ENCODE data around the gene CPNE9.
A peak's percentile ranks its signal among the peaks of the same experiment; 100 is the strongest.

The CPNE9 gene

DNA sequence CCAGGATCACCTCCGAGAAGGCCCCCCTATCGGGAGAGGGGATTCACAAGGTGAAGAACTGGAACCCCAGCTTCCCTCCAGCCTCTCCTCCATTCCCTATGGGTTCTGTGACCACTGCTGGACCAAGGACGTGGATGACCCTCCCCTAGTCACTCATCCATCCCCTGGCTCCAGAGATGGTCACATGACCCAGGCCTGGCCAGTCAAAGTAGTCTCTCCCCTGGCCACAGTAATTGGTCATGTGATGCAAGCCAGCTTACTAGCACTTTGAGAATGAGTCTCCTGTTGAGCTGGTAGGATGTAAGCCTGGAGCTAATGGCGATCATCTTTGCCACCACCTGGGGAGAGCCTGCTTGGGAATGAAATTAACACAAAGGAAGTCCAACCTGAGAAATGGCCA lies 62.2 kb downstream of the CPNE9 start:
- peak; percentile 31 for DNase-seq (ENCODE audit: extremely low spot score)
- ChIA-PET POLR2A (no interaction called here), CTCF (no interaction called here)
- TF ChIP-seq L3MBTL2 (conservative IDR thresholded peaks at IDR 0.05) (no peak), FOXA1 (IDR thresholded peaks at IDR 0.05) (no peak), FOXK2 (IDR thresholded peaks at IDR 0.05) (no peak), LEF1 (IDR thresholded peaks at IDR 0.05; ENCODE audit: borderline replicate concordance) (no peak)

GRCh38 chr3:9767418-9767817 lies 63.8 kb downstream of the CPNE9 start:
- DNase-seq (ENCODE audit: extremely low spot score): no peak
- no peak for TF ChIP-seq CTBP1 (IDR thresholded peaks at IDR 0.05; ENCODE audit: borderline replicate concordance)
- TF ChIP-seq FOXA1 (IDR thresholded peaks at IDR 0.05): no peak
- ChIA-PET POLR2A (no interaction called here), CTCF (no interaction called here)

DNA sequence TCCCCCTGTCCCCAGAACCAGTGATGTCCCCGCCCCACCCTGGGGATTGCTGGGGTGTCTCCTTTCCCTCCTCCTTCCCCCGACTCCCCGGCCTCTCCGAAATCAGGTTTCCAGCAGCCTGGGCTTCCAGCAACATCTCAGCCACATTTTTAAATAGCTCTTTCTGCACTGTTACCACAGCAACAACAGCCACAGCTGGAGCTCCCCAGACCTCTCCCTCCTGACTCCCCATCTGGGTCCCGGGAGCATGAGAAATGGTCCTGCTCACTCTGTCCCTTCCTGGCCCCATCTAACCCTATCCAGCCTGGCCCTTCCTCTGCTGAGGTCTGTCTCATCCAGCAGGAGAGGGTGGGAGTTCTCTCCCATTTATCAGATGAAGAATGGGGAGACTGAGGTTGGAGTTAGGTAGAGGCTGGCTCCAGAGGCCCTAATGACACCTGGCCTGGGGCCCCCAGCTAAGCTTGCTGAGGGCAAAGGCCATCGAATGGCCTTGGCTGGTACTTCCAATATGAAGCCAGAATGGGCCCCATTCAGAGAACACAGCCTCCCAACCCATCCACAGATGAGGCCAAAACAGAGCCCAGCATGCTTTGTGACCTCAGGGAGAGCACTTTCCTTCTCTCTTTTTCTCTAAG lies 64.6 kb downstream of the CPNE9 start:
- ChIA-PET CTCF (no interaction called here), POLR2A (interaction anchor here (0.6 to 2.3 kb wide), 5 partner anchors 7 to 24 kb away, joined by 3 to 10 read pairs (median 3); partner anchors contain the start of genes ARPC4, OGG1 and TADA3)
- no peak for DNase-seq (ENCODE audit: extremely low spot score)
- TF ChIP-seq SP1 (IDR thresholded peaks at IDR 0.05): no peak
- no peak for TF ChIP-seq CTBP1 (IDR thresholded peaks at IDR 0.05; ENCODE audit: borderline replicate concordance)
- no peak for TF ChIP-seq LEF1 (IDR thresholded peaks at IDR 0.05; ENCODE audit: borderline replicate concordance)
- TF ChIP-seq FOXA1 (IDR thresholded peaks at IDR 0.05): no peak
- no peak for TF ChIP-seq BHLHE40 (IDR thresholded peaks at IDR 0.05; ENCODE audit: borderline replicate concordance)
- no peak for TF ChIP-seq SUZ12 (IDR thresholded peaks at IDR 0.05)
- TF ChIP-seq HDGF (IDR thresholded peaks at IDR 0.05; ENCODE audit: borderline replicate concordance): no peak
- TF ChIP-seq L3MBTL2 (conservative IDR thresholded peaks at IDR 0.05): no peak

DNA sequence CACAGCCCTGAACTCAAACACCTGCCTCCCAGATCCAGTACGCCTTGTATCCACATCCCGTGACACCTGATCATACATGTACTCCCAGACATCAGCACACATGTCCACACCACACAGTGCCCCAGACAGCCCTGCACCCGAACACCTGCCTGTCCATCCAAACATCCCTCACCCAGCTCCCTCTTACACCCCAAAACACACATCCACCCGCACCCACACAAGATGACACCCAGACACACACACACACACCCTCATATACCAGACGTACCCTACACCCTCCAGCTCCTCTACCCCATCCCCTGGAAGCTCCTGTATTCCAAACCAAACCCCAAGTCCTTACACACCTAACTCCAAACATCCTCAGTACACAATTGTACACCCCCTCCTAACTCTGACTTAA lies 65.4 kb downstream of the CPNE9 start:
- ChIA-PET CTCF (no interaction called here), POLR2A (interaction anchor here (0.6 to 2.3 kb wide), 8 partner anchors 8 to 72 kb away, joined by 3 to 10 read pairs (median 4); partner anchors contain the start of genes ARPC4, BRPF1, OGG1 and TADA3)
- no peak for DNase-seq (ENCODE audit: extremely low spot score)
- TF ChIP-seq HDGF (IDR thresholded peaks at IDR 0.05; ENCODE audit: borderline replicate concordance) (no peak), LEF1 (IDR thresholded peaks at IDR 0.05; ENCODE audit: borderline replicate concordance) (no peak), FOXM1 (IDR thresholded peaks at IDR 0.05; ENCODE audit: borderline replicate concordance) (no peak), ARNT (IDR thresholded peaks at IDR 0.05) (no peak), ELF4 (IDR thresholded peaks at IDR 0.05) (no peak), BHLHE40 (IDR thresholded peaks at IDR 0.05; ENCODE audit: borderline replicate concordance) (no peak), L3MBTL2 (conservative IDR thresholded peaks at IDR 0.05) (no peak), FOXA1 (IDR thresholded peaks at IDR 0.05) (no peak), TARDBP (IDR thresholded peaks at IDR 0.05) (no peak), SUZ12 (IDR thresholded peaks at IDR 0.05) (no peak), ZNF384 (IDR thresholded peaks at IDR 0.05) (no peak), SP1 (IDR thresholded peaks at IDR 0.05) (no peak), FOXK2 (IDR thresholded peaks at IDR 0.05) (no peak), NFRKB (IDR thresholded peaks at IDR 0.05) (no peak), CTBP1 (IDR thresholded peaks at IDR 0.05; ENCODE audit: borderline replicate concordance) (no peak), PKNOX1 (IDR thresholded peaks at IDR 0.05) (no peak)

- ChIA-PET POLR2A (interaction anchor here (0.6 to 2.3 kb wide), 10 partner anchors 9 to 260 kb away, joined by 3 to 10 read pairs (median 4); partner anchors contain the start of genes ARPC4, BRPF1 and TADA3), CTCF (no interaction called here)
- peak; percentile 88 for DNase-seq (ENCODE audit: extremely low spot score)
- TF ChIP-seq SUZ12 (IDR thresholded peaks at IDR 0.05): no peak
- no peak for TF ChIP-seq TARDBP (IDR thresholded peaks at IDR 0.05)
- no peak for TF ChIP-seq ELF4 (IDR thresholded peaks at IDR 0.05)
- no peak for TF ChIP-seq LEF1 (IDR thresholded peaks at IDR 0.05; ENCODE audit: borderline replicate concordance)
- no peak for TF ChIP-seq PKNOX1 (IDR thresholded peaks at IDR 0.05)
- TF ChIP-seq FOXK2 (IDR thresholded peaks at IDR 0.05): no peak
- TF ChIP-seq CTBP1 (IDR thresholded peaks at IDR 0.05; ENCODE audit: borderline replicate concordance): no peak
- TF ChIP-seq L3MBTL2 (conservative IDR thresholded peaks at IDR 0.05): no peak
- no peak for TF ChIP-seq SP1 (IDR thresholded peaks at IDR 0.05)
- TF ChIP-seq HDGF (IDR thresholded peaks at IDR 0.05; ENCODE audit: borderline replicate concordance): no peak
- TF ChIP-seq FOXM1 (IDR thresholded peaks at IDR 0.05; ENCODE audit: borderline replicate concordance): no peak
- no peak for TF ChIP-seq ZNF384 (IDR thresholded peaks at IDR 0.05)
- no peak for TF ChIP-seq FOXA1 (IDR thresholded peaks at IDR 0.05)
- no peak for TF ChIP-seq NFRKB (IDR thresholded peaks at IDR 0.05)
- no peak for TF ChIP-seq ARNT (IDR thresholded peaks at IDR 0.05)
- TF ChIP-seq BHLHE40 (IDR thresholded peaks at IDR 0.05; ENCODE audit: borderline replicate concordance): no peak
These were observed 66.0 kb downstream of the CPNE9 start, which contains the start of gene CAMK1 for GRCh38 chr3:9769426-9770275. Gene CAMK1, minus strand, starts transcription at chr3:9769947. Its CDS starts 2,198 bp downstream, at chr3:9767749.

GRCh38 chr3:9770276-9770812 lies 66.7 kb downstream of the CPNE9 start:
- TF ChIP-seq LEF1 (IDR thresholded peaks at IDR 0.05; ENCODE audit: borderline replicate concordance): no peak
- TF ChIP-seq ZNF384 (IDR thresholded peaks at IDR 0.05): no peak
- TF ChIP-seq FOXM1 (IDR thresholded peaks at IDR 0.05; ENCODE audit: borderline replicate concordance): no peak
- no peak for TF ChIP-seq NFRKB (IDR thresholded peaks at IDR 0.05)
- TF ChIP-seq ELF4 (IDR thresholded peaks at IDR 0.05): no peak
- no peak for TF ChIP-seq PKNOX1 (IDR thresholded peaks at IDR 0.05)
- no peak for TF ChIP-seq FOXK2 (IDR thresholded peaks at IDR 0.05)
- POLR2A ChIA-PET: interaction anchor here (0.6 to 2.3 kb wide), 8 partner anchors 8 to 261 kb away, joined by 3 to 10 read pairs (median 4); partner anchors contain the start of genes ARPC4, BRPF1 and TADA3
- no peak for DNase-seq (ENCODE audit: extremely low spot score)
- CTCF ChIA-PET: no interaction called here
